Measurements from ENCODE around the gene TNS3. TPM values are rescaled to one million over a fixed set of nuclear protein-coding genes. Genes with fewer than 3 reads are reported as not detected.

Gene TNS3
- total RNA-seq, 1 experiment from 2014 or later, result 147 TPM

DNA sequence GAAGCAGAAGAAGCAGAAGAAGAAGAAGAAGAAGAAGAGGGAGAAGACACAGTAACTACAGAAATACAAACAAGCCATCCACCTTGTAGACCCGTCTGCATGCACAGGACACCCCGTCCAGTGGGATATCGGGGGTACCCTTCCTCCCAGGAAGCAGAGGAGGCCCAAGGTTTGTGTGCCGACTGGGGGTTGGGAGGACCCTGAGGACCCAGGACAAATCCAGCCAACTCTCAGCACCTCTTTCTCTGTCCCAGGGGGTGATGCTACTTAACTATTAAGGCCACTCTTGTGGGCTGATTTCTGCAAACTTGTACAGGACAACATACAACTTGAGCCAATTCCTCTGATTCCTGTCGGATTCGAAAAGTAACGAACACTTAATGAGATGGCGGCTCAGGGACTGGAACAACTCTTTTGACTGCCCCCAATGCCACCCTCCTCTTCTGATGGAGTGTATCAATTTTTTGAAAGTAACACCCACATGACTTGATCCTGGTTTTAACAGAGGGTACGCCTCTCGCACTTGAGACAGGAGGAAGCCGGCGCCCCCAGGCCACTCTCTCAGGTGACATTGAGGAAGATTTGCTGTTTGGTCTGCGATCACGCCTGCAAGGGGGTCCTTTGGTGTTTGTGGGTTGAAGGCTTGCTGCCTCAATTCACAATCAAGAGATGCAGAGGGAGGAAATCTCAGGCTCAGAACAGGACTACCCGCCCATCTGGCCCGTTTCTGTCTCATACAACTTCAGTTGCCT is 192.6 kb downstream of the TNS3 start:
- DNase-seq (ENCODE audit: low spot score), result no peak

DNA sequence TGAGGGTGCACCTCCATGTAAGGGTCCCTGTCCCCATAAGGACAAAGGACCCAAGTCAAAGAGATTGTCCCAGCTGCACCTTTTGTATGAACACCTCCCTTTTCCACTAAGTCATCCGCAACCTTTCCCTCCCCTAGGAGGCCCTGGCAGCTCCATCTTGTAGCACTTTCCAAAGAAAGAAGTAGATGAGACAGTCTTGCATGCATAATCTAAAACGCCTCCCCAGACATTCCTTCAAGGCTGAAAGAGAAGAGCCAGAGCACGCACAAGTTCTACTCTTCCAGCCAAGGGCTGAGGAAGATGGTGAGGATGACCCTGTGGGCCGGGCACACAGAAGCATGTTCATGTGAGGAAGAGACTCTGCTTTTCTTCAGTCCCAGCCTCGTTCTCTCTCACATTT is 194.4 kb downstream of the TNS3 start:
- no peak for DNase-seq (ENCODE audit: low spot score)

DNA sequence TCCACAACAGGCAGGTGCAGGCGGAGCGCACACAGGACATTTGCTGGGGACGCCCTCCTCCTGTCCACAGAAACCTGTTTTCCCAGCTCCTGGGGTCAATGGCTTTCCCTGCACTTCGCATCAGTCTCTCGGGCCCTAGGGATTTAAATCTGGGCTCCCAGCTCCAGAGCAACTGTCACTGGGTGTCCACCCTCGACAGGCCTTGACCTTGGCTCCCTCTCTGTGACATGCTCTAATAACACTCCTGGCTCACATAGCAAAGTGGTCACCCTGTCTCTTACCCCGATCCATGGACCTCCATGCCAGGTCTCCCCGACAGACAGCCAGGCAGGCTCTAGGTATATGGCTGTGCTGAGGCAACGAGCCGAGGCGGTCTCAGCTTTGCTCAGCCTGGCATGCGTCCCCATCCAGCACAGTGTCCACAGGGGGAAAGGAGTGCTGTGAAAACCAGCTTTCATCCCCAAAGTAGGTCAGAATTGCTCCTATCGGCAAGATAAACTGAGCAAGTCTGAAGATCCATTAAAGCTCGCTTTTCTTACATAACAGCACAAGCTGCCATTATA is 195.6 kb downstream of the TNS3 start:
- DNase-seq (ENCODE audit: low spot score), result no peak

DNA sequence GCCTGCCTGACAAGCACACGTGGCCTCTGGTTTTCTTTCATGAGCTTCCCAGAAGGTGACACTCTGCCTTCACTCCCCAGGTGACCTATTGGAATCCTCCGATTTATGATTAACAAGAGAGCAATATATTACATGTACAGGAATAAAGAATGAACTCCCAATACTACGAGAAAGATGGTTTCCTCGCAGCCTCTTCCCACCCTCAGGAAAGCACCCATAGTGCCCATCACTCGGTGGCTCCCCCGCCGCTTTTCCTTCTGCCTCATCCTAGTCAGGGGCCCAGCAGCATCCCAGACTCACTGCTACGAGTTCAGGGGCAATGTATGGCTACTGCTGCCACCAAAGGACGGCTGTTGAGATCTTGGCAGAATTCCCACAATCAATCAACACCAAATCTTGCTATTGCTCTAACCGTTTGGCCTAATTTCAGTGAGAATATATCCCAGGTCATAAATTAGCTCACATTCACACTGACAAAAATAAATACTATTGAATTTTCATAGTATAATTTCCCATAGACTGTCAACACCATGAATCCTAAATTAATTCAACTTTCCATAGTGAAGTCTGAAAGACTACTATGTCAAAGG is 196.3 kb downstream of the TNS3 start:
- no peak for DNase-seq (ENCODE audit: low spot score)

DNA sequence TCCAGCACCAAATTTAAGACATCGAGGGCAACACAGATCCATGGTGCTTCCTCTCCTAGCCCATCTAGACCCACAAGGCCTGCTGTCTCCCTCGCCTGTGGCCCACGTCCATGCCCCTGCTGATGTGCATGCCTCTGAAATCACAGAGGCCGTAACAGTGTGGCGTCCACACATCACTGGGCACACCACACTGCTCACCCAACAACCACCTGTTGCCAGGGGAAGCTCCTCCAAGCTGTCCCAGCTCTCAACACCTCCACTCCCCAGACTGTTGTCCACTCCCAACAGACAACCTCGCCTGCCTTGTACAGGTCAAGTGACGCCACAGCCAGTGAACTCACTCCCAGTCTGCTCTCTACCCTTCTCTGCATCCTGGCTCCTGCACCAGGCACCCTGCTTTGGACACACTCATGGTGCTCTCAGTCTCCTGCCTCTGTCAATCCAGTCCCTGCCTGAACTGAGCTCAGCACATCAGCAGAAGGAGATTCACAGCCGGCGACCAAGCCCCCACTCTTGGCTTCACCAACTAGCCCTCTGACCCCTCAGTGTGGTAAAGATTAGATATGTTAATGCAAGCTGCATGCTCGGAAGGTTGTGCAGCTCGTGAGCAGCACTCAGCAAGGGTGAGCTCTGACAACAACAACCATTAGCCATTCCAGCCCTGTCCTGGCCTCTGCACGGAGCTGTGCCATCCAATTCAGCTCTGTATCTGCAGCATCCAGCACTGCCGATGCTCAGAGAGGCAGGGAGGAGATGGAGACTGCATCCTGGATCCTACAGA is 197.0 kb downstream of the TNS3 start:
- DNase-seq (ENCODE audit: low spot score), result no peak

DNA sequence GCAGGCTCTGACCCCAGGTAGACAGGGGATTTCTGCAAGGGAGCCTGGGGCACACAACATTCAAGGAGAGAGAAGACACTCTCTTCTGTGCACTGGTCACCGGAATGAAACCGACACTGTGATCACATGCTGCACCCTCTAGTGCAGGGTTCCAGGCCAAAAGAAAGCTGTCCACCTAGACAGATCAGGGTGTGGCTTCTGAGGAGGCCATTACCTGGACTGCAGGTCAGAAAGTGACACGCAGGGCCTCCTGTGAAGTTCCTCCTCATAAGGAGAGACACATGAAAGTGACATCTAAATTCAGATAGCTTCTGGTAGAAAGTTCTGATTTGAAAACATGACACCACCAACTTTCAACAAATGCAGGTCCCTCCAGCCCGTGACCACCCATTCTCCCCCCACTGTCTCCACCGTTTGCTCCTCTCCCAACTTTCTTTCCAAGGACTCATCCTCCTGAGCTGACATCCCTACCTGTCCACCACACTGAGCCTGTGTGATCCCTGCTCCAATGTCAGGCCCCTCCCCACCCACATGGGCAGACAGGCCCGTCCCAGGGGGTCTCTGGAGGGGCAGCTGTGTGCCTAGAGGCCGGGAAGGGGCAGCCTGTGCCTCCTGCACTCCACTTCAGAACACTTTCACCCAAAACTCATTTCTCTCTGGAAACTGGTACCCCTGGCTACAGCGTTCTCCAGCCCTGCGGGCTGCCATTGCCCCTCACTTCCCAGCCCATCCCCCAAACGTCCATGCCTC is 198.0 kb downstream of the TNS3 start:
- no peak for DNase-seq (ENCODE audit: low spot score)

DNA sequence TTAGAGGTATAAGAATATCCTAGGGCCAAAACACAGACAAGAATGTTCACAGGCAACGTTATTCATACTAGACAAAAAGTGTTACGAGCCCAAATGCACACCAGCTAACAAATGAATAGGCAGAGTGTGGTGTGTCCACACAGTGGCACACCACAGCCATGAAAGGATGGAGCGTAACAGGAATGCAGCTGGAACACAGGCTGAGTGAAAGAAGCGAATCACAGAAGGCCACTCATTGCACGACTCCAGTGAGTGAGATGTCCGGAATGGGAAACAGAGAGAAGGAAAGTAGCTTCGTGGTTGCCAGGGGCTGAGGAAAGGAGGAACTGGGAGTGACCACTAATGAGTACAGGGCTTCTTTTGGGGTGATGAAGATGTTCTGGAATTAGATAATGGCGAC is 198.8 kb downstream of the TNS3 start:
- DNase-seq (ENCODE audit: low spot score), result no peak

DNA sequence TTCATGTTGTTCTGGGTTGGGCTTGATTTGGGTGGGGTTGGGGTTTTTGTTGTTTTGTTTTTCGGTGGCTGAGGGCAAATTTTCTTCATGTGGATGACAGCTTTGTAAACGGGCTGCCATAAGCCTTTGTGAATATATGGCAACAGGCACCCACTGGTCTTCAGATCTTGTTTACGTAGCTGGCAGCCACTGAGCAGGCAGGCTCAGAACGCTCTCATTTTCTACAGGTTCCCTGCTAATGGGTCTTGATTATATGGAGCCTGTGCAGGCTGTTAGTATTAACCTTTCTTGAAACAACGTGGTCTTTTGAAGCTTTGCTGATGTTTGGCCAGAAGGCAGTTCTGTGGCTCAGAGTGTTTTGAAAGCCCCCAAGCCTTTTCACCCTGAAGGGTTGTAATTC is 199.7 kb downstream of the TNS3 start:
- no peak for DNase-seq (ENCODE audit: low spot score)

DNA sequence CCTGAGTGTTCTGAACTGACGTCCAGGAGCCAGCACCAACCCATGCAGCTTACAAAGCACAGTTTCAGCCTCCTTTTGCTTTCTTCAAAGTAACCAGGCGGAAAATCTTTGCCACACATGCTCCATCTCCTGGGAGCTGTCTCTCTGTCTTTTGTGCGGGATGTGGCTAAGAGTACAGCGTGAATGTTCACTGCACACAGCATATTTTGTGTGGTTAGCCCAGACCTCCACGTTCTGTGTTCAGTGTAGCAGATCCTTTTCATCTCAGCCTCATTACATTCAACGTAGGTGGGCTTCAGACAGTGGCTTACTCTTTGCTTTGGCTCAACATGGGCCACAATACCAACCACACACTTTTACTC is 200.8 kb downstream of the TNS3 start:
- no peak for DNase-seq (ENCODE audit: low spot score)

DNA sequence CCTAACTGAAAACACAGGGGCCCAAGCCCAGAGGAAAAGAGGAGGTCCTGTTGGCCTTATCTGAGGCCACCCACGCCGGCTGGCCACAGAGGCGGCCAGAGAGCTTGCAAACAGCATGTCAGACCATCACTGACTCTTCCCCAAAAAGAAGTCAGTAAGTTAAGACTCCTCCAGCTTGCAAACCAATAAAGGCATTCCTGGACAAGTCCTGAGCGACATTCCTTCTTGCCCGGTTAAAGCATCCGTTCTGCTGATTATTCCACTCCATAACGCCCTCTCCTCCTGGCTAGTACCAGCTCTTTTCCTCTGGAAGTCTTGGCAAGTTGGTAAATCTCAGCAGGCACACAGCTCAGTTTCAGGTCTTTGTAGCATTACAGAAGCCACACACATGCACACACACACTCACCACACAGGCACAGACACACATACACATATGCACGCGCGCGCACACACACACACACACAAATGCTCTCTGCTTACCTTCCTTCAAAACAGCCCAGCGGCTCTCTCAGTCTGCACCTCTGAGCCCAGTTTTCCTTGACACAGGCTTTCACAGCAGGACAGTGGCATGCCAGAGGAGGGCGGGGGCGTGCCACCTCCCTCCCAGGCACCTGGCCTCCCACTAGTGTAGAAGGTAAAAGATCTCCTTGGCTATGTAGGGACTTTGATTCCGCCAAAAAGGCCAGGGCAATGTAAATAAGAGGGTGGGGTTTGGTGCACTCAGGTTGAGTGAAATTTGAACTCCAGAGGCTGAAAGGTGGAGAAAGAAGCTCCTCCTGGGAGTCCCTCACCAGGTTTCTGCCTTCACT is 201.4 kb downstream of the TNS3 start:
- DNase-seq (ENCODE audit: low spot score), result peak; percentile 57

DNA sequence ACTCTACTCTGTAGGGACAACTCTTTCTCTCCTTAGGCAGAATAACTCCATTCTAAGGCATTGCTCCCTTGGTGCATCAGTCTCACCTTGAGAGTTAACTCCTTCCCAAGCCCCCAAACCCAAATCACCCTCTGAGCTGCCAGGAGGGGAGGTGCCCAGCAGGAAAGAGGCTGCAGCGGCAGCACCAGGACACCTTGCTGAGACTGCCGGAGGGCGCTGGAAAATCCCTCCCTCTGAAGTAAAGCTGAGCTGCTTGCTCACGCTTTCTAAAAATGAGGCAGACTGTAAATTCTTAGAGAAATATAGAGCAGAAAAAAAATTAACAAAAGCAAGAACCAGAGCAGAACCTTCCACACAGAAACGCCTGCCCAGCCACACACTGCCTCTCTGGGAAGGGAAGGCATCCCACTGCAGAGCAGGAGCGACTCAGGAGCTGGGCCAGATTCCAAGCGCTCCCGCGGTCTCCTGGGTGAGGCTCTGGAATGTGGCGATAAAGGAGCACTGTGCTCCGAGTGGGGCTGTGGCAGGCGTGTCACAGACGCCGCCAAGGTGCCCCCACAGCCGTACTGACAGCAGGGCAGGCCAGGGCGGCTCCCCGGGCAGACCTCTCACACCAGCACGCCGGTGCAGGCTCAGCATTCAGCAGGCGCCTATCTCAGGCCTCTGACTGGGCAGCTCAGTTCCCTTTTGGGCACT is 202.1 kb downstream of the TNS3 start:
- peak; percentile 85 for DNase-seq (ENCODE audit: low spot score)

DNA sequence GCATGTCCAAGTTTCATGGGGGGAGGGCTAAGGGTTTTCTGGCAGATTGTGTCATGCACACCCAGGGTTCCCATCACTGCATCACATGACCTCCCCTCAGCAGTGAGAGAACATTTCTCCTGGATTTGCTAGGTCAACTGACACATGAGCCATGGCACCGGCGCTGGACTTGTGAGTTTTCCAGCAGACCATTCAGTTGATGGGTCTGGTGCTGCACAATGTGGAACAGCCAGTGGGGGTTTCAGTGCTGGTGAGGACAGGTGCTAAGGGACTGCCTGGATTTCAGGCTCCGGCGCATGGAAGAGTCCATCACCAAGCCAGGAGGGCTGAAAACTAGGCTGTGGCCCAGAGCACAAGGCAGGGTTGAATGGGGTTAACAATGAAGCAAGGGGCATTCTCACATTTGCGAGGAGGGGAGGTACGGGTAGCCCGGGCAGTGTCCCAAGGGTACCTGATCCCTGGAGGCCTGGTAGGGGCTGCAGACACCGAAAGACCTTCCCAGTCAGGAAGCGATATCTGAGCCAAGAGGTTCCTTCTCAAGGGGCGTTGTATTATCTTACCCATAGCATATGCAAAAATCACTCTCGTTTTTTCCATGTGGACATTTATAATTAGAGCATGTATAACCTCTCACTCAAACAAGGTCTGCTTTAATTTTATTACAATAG is 203.0 kb downstream of the TNS3 start:
- no peak for DNase-seq (ENCODE audit: low spot score)

DNA sequence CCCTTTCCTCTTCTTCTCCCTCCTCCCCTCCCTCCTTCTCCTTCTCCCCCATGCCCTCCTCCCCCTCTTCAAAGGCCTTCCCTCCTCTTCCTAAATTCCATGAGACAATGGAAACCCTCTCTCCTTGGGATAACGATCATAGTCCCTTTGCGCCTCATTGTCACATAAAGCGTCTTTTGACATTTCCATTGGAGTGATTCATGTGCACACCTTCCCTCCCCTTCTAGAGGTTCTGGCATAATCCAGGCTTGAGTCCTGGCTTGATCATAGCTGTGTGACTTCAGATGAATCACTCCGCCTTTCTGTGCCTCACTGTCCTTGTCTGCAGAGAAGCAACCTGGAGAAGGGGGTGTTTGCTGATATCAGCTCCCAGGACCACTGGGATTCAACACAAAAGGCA is 204.2 kb downstream of the TNS3 start:
- no peak for DNase-seq (ENCODE audit: low spot score)

DNA sequence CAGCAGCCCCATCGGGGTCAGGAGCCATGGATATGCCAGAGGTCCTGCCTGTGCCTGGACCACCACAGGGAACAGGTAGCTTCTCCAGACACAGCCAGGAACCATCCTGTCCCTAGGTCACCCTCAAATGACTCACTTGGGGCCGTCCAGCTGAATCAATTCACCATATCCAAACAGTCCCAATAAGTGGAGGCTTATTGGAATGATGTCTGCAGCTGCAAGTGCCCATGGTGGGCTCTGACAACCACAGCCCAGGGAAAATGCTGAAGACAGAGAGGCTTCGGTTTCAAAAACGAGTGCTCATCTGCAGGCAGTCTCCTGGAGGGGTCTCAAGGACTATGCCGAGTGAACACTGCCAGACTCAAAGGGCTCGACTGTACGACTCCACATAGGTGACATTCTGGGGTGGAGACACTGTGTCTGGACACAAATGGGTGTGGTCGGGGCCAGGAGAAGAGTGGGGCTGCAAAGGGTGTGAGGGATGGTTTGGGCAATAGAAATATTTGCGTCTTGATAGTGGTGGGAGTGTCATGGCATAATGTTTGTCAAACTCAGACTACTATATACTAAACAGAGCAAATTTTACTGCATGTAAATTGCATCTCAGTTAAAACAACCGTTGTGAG is 204.8 kb downstream of the TNS3 start:
- no peak for DNase-seq (ENCODE audit: low spot score)

DNA sequence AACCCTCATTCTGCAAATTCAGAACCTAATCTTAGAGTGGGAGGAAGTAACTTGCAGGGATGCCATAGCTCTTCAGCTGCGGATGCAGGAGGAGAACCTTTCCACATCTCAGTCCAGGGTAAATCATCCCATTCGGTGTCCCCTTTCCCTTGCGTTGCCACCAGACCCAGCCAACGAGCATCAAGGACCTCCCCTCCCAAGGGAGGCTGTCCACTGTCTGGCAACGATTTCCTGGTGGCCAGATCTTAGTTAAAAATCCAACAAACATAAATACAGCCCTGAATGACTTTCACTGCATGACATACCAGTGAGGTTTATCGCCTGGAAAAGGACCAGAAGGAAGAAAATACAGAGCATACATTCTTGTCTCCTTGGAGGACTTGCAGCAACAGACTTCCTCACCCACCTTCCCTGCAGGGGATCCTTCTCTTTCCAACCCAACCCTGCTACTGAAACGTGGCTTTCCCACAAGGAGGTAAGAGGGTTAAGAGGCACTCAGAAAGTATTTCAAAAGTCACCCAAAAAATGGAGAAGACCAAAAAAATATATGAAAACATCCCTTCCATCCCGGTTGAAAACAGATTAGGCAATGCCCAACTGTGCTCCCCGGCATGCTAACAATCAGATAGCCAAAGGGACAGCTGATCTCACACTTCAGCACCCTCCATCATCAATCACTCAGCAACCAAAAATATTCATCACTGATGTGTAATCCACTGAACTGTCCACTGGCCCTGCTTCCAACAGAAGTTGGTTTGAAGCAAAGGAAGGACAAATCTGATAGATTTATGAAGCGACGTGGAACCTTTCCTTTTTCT is 206.6 kb downstream of the TNS3 start:
- no peak for DNase-seq (ENCODE audit: low spot score)

DNA sequence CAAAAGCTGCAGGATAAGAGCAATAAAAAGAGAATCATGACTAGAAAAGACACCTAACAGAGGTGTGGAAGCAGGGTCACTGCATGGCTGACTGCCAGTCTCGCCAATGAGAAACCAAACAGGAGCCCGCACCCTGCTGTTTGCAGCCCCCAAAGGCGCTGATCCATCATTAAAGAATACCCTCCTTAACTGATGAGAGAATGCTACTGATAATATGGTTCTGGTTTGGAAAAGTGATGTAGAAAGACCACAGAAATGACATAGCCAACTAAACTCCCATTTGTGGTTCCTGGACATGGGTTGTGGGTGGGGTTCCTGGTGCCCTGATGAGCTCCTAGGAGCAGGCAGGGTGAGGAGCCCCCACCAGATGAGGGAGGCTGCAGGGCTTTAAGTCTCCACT is 207.4 kb downstream of the TNS3 start:
- DNase-seq (ENCODE audit: low spot score), result no peak

DNA sequence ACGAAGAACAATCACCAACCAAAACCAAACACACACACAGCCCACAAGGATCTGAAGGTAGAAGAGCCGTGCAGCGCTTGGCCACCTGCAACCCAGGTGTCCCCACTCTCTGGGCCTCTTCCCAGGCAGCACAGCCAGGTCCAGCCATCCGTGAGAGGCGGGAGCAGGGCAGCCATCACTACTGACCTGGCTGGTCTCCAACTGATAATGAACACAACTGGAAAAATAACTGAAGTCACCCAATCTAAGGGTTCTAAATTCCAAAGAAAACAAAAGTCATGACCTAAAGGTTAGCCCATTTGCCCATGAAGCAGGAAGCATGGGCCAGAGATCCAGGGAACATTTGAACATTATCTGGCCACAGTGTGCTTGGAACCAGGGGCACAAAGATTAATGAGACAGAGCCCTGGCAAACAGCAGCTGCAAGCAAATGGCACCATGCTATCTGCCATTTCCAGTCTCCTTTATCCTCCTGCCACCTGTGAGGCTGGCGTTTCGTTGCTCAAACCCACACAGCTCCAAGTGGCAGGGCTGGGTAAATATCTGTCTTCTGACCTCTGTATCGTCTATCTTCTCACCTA is 207.9 kb downstream of the TNS3 start:
- no peak for DNase-seq (ENCODE audit: low spot score)

DNA sequence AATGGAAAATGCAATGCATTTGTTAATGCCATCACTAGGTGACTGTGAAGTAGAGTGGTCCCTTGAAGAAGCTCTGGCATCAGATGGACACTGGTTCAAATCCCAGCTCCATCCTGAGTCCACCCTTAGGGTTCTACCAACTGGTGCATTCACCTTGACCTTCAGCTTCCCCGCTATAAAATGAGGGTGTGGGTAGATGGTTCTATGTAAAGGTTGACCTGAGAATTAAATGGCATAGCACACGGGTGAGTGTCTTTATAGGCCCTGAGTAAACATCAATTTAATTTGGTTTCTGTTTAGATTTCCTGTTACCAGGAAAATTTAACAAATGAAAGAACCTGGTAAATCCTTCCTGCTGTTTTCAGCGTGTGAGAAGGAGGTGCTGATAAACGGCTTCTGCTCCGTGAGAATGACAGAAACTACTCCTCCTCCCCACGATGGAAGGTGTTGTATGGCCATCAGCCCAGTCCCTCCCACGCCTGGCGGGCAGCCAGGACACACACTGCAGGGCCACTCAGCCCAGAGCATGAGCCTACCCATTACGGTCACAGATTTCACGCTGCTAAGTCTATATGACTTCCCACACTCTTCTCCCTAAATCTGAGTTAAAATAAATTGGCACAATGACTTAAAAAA is 210.1 kb downstream of the TNS3 start:
- peak; percentile 86 for DNase-seq (ENCODE audit: low spot score)
